Bronchial epithelial cell (primary cell): ENCODE data around the gene GGTLC2. TPM values are rescaled to one million over a fixed set of nuclear protein-coding genes. Genes with fewer than 3 reads are reported as not detected.
A peak's percentile ranks its signal among the peaks of the same experiment; 100 is the strongest.

Experiments used
- DNase-seq: peaks from one replicate; pipeline ENCODE4 v3.0.0-alpha.2; 2010; ENCODE audit warnings: low read depth
- FAIRE-seq: peaks from 2 replicates; lab custom pipeline; 2011; peaks lifted over from hg19 to GRCh38; lab: Jason Lieb, UNC
- H3K27me3 ChIP-seq: 2 replicates; pipeline ENCODE4 v1.5.1; 2011; ENCODE audit warnings: low read length; ENCODE audit not compliant: control insufficient read depth, insufficient read depth
- H3K36me3 ChIP-seq: 2 replicates; pipeline ENCODE4 v1.5.1; 2011; ENCODE audit warnings: low read length; ENCODE audit not compliant: control insufficient read depth, insufficient read depth
- H3K4me3 ChIP-seq: 2 replicates; pipeline ENCODE4 v1.5.1; 2011; ENCODE audit warnings: mild to moderate bottlenecking, low read depth, low read length, control low read depth
- CTCF ChIP-seq: IDR thresholded peaks from 2 replicates; pipeline ENCODE4 v1.5.1; 2011; ENCODE audit warnings: mild to moderate bottlenecking, moderate library complexity, low read length, control low read depth, inconsistent platforms; ENCODE audit not compliant: insufficient read depth, severe bottlenecking
- total RNA-seq: library from RNA; depleted of rRNA; stranded (reverse); fragments of >200 nt; gene quantifications from 2 replicates; pipeline ENCODE4 v1.2.1, GENCODE V29; 2014

The GGTLC2 gene
- total RNA-seq, 1 donor from 2014 or later = not detected

GRCh38 chr22:22673099-22673498 is 28.7 kb downstream of the GGTLC2 start:
- DNase-seq (no peak), FAIRE-seq (no peak)
- H3K36me3 ChIP-seq = no peaks in the 10 kb centered on the region
- TF ChIP-seq CTCF = no peak
- no peak overlapping the region for H3K4me3 ChIP-seq
- no peaks in the 10 kb centered on the region for H3K27me3 ChIP-seq

GRCh38 chr22:22673628-22674027 is 29.2 kb downstream of the GGTLC2 start:
- FAIRE-seq (peak; percentile 93), DNase-seq (no peak)
- Histone ChIP-seq H3K4me3 (no peak overlapping the region), H3K36me3 (no peaks in the 10 kb centered on the region), H3K27me3 (no peaks in the 10 kb centered on the region)
- no peak for TF ChIP-seq CTCF

GRCh38 chr22:22674467-22674866 is 30.1 kb downstream of the GGTLC2 start:
- TF ChIP-seq CTCF = no peak
- no peaks in the 10 kb centered on the region for H3K27me3 ChIP-seq
- FAIRE-seq (no peak), DNase-seq (no peak)
- H3K4me3 ChIP-seq = no peak overlapping the region
- H3K36me3 ChIP-seq = no peaks in the 10 kb centered on the region

GRCh38 chr22:22678970-22679369 is 34.6 kb downstream of the GGTLC2 start:
- no peak overlapping the region for H3K4me3 ChIP-seq
- DNase-seq = no peak
- TF ChIP-seq CTCF = no peak
- FAIRE-seq = no peak
- no peaks in the 10 kb centered on the region for H3K36me3 ChIP-seq
- H3K27me3 ChIP-seq = no peaks in the 10 kb centered on the region

- FAIRE-seq (no peak), DNase-seq (no peak)
- no peak overlapping the region for H3K4me3 ChIP-seq
- TF ChIP-seq CTCF = no peak
- no peaks in the 10 kb centered on the region for H3K36me3 ChIP-seq
- H3K27me3 ChIP-seq = no peaks in the 10 kb centered on the region
These were observed 36.0 kb downstream of the GGTLC2 start for GRCh38 chr22:22680396-22680795.

GRCh38 chr22:22681221-22681739 is 36.9 kb downstream of the GGTLC2 start:
- no peaks in the 10 kb centered on the region for H3K27me3 ChIP-seq
- DNase-seq = no peak
- TF ChIP-seq CTCF = no peak
- no peak for FAIRE-seq
- no peak overlapping the region for H3K4me3 ChIP-seq
- H3K36me3 ChIP-seq = no peaks in the 10 kb centered on the region
